ENCODE results near the gene RYR3.

RYR3 gene

GRCh38 chr15:33378866-33379480, 68.2 kb downstream of the RYR3 start:
- Histone ChIP-seq H3K9me3 (ENCODE audit: control insufficient read depth, insufficient read depth, low read depth, low read length) (no peaks in the 10 kb centered on the region), H3K4me1 (ENCODE audit: control insufficient read depth, insufficient read depth, low read length) (no peaks in the 10 kb centered on the region), H3K27ac (ENCODE audit: extremely low read depth, low read depth, low read length) (no peak overlapping the region), H3K4me3 (ENCODE audit: low read depth, low read length) (no peak overlapping the region), H3K36me3 (ENCODE audit: control insufficient read depth in 2 of 2, insufficient read depth in 1 of 2, low read length in 2 of 2) (no peaks in the 10 kb centered on the region)
- POLR2A ChIA-PET, result no interaction called here
- CTCF ChIA-PET, result no interaction called here
- no peak for TF ChIP-seq ZNF302 (tag by site-specific recombination; IDR thresholded peaks at IDR 0.05; ENCODE audit: low read depth)
- no peak for TF ChIP-seq ZNF2 (tag by site-specific recombination; IDR thresholded peaks at IDR 0.05)
- TF ChIP-seq, protein P1, sequence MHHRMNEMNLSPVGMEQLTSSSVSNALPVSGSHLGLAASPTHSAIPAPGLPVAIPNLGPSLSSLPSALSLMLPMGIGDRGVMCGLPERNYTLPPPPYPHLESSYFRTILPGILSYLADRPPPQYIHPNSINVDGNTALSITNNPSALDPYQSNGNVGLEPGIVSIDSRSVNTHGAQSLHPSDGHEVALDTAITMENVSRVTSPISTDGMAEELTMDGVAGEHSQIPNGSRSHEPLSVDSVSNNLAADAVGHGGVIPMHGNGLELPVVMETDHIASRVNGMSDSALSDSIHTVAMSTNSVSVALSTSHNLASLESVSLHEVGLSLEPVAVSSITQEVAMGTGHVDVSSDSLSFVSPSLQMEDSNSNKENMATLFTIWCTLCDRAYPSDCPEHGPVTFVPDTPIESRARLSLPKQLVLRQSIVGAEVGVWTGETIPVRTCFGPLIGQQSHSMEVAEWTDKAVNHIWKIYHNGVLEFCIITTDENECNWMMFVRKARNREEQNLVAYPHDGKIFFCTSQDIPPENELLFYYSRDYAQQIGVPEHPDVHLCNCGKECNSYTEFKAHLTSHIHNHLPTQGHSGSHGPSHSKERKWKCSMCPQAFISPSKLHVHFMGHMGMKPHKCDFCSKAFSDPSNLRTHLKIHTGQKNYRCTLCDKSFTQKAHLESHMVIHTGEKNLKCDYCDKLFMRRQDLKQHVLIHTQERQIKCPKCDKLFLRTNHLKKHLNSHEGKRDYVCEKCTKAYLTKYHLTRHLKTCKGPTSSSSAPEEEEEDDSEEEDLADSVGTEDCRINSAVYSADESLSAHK (tag by site-specific recombination; IDR thresholded peaks at IDR 0.05), result no peak
- TF ChIP-seq ZNF239 (tag by site-specific recombination; IDR thresholded peaks at IDR 0.05), result no peak
- TF ChIP-seq OSR2 (tag by site-specific recombination; IDR thresholded peaks at IDR 0.05), result no peak
- TF ChIP-seq ZNF23 (tag by site-specific recombination; IDR thresholded peaks at IDR 0.05; ENCODE audit: borderline replicate concordance), result no peak
- no peak for TF ChIP-seq ZNF18 (tag by site-specific recombination; IDR thresholded peaks at IDR 0.05)
- TF ChIP-seq MEIS1 (CRISPR knock-in tag; IDR thresholded peaks at IDR 0.05; ENCODE audit: borderline replicate concordance), result no peak
- no peak for TF ChIP-seq KLF16 (tag by site-specific recombination; IDR thresholded peaks at IDR 0.05)
- TF ChIP-seq ZNF658 (tag by site-specific recombination; IDR thresholded peaks at IDR 0.05), result no peak
- TF ChIP-seq ZNF626 (tag by site-specific recombination; IDR thresholded peaks at IDR 0.05), result no peak
- no peak for TF ChIP-seq ATF2 (tag by site-specific recombination; IDR thresholded peaks at IDR 0.05; ENCODE audit: low read depth)
- no peak for TF ChIP-seq ZNF707 (tag by site-specific recombination; IDR thresholded peaks at IDR 0.05)
- TF ChIP-seq ZNF549 (tag by site-specific recombination; IDR thresholded peaks at IDR 0.05), result no peak
- TF ChIP-seq HOXA7 (CRISPR knock-in tag; IDR thresholded peaks at IDR 0.05; ENCODE audit: borderline replicate concordance), result no peak
- no peak for TF ChIP-seq ZNF701 (tag by site-specific recombination; IDR thresholded peaks at IDR 0.05)
- TF ChIP-seq, protein P2, sequence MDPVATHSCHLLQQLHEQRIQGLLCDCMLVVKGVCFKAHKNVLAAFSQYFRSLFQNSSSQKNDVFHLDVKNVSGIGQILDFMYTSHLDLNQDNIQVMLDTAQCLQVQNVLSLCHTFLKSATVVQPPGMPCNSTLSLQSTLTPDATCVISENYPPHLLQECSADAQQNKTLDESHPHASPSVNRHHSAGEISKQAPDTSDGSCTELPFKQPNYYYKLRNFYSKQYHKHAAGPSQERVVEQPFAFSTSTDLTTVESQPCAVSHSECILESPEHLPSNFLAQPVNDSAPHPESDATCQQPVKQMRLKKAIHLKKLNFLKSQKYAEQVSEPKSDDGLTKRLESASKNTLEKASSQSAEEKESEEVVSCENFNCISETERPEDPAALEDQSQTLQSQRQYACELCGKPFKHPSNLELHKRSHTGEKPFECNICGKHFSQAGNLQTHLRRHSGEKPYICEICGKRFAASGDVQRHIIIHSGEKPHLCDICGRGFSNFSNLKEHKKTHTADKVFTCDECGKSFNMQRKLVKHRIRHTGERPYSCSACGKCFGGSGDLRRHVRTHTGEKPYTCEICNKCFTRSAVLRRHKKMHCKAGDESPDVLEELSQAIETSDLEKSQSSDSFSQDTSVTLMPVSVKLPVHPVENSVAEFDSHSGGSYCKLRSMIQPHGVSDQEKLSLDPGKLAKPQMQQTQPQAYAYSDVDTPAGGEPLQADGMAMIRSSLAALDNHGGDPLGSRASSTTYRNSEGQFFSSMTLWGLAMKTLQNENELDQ (tag by site-specific recombination; IDR thresholded peaks at IDR 0.05; ENCODE audit: low read depth), result no peak
- no peak for TF ChIP-seq OVOL3 (tag by site-specific recombination; IDR thresholded peaks at IDR 0.05)

GRCh38 chr15:33380406-33380805, 69.6 kb downstream of the RYR3 start:
- ChIA-PET POLR2A (no interaction called here), CTCF (no interaction called here)
- H3K4me3 ChIP-seq (ENCODE audit: low read depth, low read length), result no peak overlapping the region
- no peaks in the 10 kb centered on the region for H3K36me3 ChIP-seq (ENCODE audit: control insufficient read depth in 2 of 2, insufficient read depth in 1 of 2, low read length in 2 of 2)
- H3K9me3 ChIP-seq (ENCODE audit: control insufficient read depth, insufficient read depth, low read depth, low read length), result no peaks in the 10 kb centered on the region
- H3K27ac ChIP-seq (ENCODE audit: extremely low read depth, low read depth, low read length), result no peak overlapping the region
- TF ChIP-seq ZNF521 (tag by site-specific recombination; IDR thresholded peaks at IDR 0.05) (no peak), ZNF473 (tag by site-specific recombination; IDR thresholded peaks at IDR 0.05) (no peak), ZNF223 (tag by site-specific recombination; IDR thresholded peaks at IDR 0.05) (no peak), ZNF266 (tag by site-specific recombination; IDR thresholded peaks at IDR 0.05; ENCODE audit: low read depth) (no peak), ZNF785 (tag by site-specific recombination; IDR thresholded peaks at IDR 0.05) (no peak), ZFP69B (tag by site-specific recombination; IDR thresholded peaks at IDR 0.05) (no peak), ZNF629 (tag by site-specific recombination; IDR thresholded peaks at IDR 0.05) (no peak), ZNF426 (tag by site-specific recombination; IDR thresholded peaks at IDR 0.05) (no peak)
- TF ChIP-seq, protein P3, sequence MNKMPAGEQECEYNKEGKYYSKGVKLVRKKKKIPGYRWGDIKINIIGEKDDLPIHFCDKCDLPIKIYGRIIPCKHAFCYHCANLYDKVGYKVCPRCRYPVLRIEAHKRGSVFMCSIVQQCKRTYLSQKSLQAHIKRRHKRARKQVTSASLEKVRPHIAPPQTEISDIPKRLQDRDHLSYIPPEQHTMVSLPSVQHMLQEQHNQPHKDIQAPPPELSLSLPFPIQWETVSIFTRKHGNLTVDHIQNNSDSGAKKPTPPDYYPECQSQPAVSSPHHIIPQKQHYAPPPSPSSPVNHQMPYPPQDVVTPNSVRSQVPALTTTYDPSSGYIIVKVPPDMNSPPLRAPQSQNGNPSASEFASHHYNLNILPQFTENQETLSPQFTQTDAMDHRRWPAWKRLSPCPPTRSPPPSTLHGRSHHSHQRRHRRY (tag by site-specific recombination; IDR thresholded peaks at IDR 0.05), result no peak
- no peaks in the 10 kb centered on the region for H3K4me1 ChIP-seq (ENCODE audit: control insufficient read depth, insufficient read depth, low read length)

Measured in HEK293 (cell line).